Endodermal cell (in vitro differentiated cells): ENCODE results near the gene GPHB5. TPM values are rescaled to one million over a fixed set of nuclear protein-coding genes. Genes with fewer than 3 reads are reported as not detected.
"Not testable (repeated sequence)": the region's sequence is repeated elsewhere in the genome, so short reads cannot be mapped to it uniquely, and the experiment has no call there.

Experiments used
- DNase-seq: peaks from one replicate; pipeline ENCODE4 v3.0.0-alpha.2; 2017
- H3K27ac ChIP-seq: 2 replicates; pipeline ENCODE4 v1.5.1; 2013; ENCODE audit warnings: mild to moderate bottlenecking, low read depth, low read length, moderate library complexity
- H3K27me3 ChIP-seq: 2 replicates; pipeline ENCODE4 v1.6.1; 2013; ENCODE audit warnings: mild to moderate bottlenecking, low read length, moderate library complexity; ENCODE audit not compliant: insufficient read depth, control insufficient read depth, poor library complexity, severe bottlenecking
- H3K36me3 ChIP-seq: 2 replicates; pipeline ENCODE4 v1.7.0; 2013; ENCODE audit warnings: mild to moderate bottlenecking, low read length, moderate library complexity; ENCODE audit not compliant: control insufficient read depth, insufficient read depth
- H3K4me1 ChIP-seq: one replicate; pipeline ENCODE4 v1.7.0; 2013; ENCODE audit warnings: low read length; ENCODE audit not compliant: control insufficient read depth, insufficient read depth
- H3K4me3 ChIP-seq: 2 replicates; pipeline ENCODE4 v1.5.1; 2013; ENCODE audit warnings: mild to moderate bottlenecking, low read length, moderate library complexity
- H3K9ac ChIP-seq: 2 replicates; pipeline ENCODE4 v1.6.1; 2013; ENCODE audit warnings: mild to moderate bottlenecking, low read length, moderate library complexity; ENCODE audit not compliant: poor library complexity, severe bottlenecking; ENCODE audit errors: extremely low read depth
- H3K9me3 ChIP-seq: 2 replicates; pipeline ENCODE4 v1.6.1; 2013; ENCODE audit warnings: mild to moderate bottlenecking, low read length, moderate library complexity; ENCODE audit not compliant: control insufficient read depth
- H3K27ac Mint-ChIP-seq: 2 replicates; pipeline ENCODE4 v1.8.0; 2020; ENCODE audit warnings: mixed read lengths
- H3K27me3 Mint-ChIP-seq: 2 replicates; pipeline ENCODE4 v1.8.0; 2021; ENCODE audit warnings: mild to moderate bottlenecking, mixed read lengths; ENCODE audit not compliant: insufficient read depth
- H3K36me3 Mint-ChIP-seq: 2 replicates; pipeline ENCODE4 v1.8.0; 2020; ENCODE audit warnings: low read depth, mixed read lengths
- H3K4me1 Mint-ChIP-seq: 2 replicates; pipeline ENCODE4 v1.8.0; 2020; ENCODE audit warnings: mixed read lengths
- H3K4me3 Mint-ChIP-seq: 2 replicates; pipeline ENCODE4 v1.8.0; 2020; ENCODE audit warnings: mild to moderate bottlenecking, moderate library complexity, mixed read lengths
- H3K9me3 Mint-ChIP-seq: 2 replicates; pipeline ENCODE4 v1.8.0; 2020; ENCODE audit warnings: mild to moderate bottlenecking, mixed read lengths
- WGBS, 2 experiments: methylation state at CpG; one replicate each; pipeline versions ENCODE4 v1.1.5 to v1.1.7; 2013; ENCODE audit warnings: missing lambda C conversion rate in 2 of 2, mixed read lengths in 1 of 2; ENCODE audit not compliant: insufficient coverage in 1 of 2, insufficient read length in 1 of 2; 5-methylcytosine and 5-hydroxymethylcytosine counted together
- total RNA-seq, 2 donors: library from RNA; stranded (reverse); fragmentation: NEBNext Ultra II Directional in 1 of 2; extraction: Animal tissue kit (Norgen Biotek cat#: 25700) in 1 of 2; gene quantifications; 2 replicates in 1 of 2; 3 replicates in 1 of 2; pipeline ENCODE4 v1.2.1, GENCODE V29; 2021
- TF ChIP-seq, protein P1 (sequence below): fragments of 200-600 bp; sonication (generic); conservative IDR thresholded peaks from 2 replicates; pipeline ENCODE4 v1.5.0; 2021; ENCODE audit warnings: antibody characterized with exemption, mild to moderate bottlenecking

GPHB5 gene
- total RNA-seq, 2 donors from 2014 or later: not detected

DNA sequence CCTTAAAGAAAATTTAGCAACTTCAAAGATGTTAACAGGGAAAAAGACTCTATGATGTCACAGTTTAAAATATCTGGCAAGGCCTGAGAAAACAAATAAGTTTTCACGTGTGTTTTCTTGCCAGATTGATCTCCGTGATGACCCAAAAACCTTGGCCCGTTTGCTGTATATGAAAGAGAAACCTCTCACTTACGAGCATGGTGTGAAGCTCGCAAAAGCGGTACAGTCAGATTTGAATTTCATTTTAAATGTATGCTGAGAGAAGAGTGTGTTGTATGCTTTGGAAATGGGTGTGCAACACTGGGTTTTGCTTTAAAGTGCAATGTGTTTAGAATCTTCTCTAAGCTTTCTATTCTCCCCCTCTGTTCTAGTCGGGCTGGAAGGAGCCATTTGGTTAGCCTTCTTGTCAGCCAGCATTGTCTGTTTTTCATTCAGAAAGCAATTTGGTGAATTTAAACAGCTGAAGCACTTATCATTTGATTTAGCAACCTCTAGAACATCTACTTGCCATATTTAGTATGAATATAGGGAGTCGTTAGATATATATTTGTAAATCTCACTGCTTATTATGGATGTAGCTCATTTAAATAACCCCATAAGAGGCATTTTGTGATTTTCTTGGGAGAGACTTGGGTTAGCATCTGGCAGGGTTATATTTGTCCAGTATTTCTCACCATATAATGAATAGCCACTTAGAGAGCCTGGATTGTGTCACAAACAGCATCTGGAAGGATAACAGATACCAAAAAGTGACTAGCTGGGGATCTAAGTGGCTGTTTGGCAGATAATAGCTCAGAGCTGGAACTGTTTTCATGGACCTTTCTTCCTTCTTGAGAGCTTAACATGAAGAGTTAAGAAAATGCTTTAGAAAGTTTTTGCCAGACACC, 35.5 kb downstream of the GPHB5 start:
- Histone ChIP-seq H3K36me3 (no peaks in the 10 kb centered on the region), H3K4me3 (no peak overlapping the region), H3K9me3 (no peaks in the 10 kb centered on the region), H3K4me1 (no peaks in the 10 kb centered on the region), H3K9ac (no peak overlapping the region), H3K27ac (no peak overlapping the region), H3K27me3 (no peaks in the 10 kb centered on the region)
- DNase-seq: no peak
- no peak overlapping the region for H3K4me3 Mint-ChIP-seq
- WGBS, 2 experiments: 94 to 95% methylated on average over 6 to 7 of the region's 8 CpGs
- no peaks in the 10 kb centered on the region for H3K36me3 Mint-ChIP-seq
- no peaks in the 10 kb centered on the region for H3K27me3 Mint-ChIP-seq
- H3K4me1 Mint-ChIP-seq: no peaks in the 10 kb centered on the region
- no peaks in the 10 kb centered on the region for H3K9me3 Mint-ChIP-seq
- TF ChIP-seq, protein P1, sequence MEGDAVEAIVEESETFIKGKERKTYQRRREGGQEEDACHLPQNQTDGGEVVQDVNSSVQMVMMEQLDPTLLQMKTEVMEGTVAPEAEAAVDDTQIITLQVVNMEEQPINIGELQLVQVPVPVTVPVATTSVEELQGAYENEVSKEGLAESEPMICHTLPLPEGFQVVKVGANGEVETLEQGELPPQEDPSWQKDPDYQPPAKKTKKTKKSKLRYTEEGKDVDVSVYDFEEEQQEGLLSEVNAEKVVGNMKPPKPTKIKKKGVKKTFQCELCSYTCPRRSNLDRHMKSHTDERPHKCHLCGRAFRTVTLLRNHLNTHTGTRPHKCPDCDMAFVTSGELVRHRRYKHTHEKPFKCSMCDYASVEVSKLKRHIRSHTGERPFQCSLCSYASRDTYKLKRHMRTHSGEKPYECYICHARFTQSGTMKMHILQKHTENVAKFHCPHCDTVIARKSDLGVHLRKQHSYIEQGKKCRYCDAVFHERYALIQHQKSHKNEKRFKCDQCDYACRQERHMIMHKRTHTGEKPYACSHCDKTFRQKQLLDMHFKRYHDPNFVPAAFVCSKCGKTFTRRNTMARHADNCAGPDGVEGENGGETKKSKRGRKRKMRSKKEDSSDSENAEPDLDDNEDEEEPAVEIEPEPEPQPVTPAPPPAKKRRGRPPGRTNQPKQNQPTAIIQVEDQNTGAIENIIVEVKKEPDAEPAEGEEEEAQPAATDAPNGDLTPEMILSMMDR: no peak
- H3K27ac Mint-ChIP-seq: no peak overlapping the region

DNA sequence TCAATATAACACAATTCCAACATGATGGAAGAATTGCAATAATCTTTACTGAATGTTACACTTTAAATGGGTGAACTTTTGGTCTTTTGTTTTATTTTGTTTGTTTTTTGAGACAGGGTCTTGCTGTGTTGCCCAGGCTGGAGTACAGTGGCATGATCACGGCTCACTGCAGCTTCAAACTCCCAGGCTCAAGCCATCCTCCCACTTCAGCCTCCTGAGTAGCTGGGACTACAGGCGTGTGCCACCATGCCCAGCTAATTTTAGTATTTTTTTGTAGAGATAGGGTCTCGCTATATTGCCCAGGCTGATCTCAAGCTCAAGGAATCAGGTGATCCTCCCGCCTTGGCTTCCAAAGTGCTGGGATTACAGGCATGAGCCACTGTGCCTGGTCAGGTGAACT, 38.8 kb downstream of the GPHB5 start:
- not testable (repeated sequence) for H3K4me3 Mint-ChIP-seq, H3K27ac Mint-ChIP-seq, H3K9ac ChIP-seq, H3K27me3 Mint-ChIP-seq, H3K4me1 ChIP-seq, H3K27me3 ChIP-seq, DNase-seq, H3K4me1 Mint-ChIP-seq, H3K36me3 ChIP-seq, H3K9me3 Mint-ChIP-seq, H3K27ac ChIP-seq, H3K36me3 Mint-ChIP-seq, H3K4me3 ChIP-seq, H3K9me3 ChIP-seq
- WGBS, 2 experiments: 93 to 95% methylated on average over 3 to 4 of the region's 4 CpGs

DNA sequence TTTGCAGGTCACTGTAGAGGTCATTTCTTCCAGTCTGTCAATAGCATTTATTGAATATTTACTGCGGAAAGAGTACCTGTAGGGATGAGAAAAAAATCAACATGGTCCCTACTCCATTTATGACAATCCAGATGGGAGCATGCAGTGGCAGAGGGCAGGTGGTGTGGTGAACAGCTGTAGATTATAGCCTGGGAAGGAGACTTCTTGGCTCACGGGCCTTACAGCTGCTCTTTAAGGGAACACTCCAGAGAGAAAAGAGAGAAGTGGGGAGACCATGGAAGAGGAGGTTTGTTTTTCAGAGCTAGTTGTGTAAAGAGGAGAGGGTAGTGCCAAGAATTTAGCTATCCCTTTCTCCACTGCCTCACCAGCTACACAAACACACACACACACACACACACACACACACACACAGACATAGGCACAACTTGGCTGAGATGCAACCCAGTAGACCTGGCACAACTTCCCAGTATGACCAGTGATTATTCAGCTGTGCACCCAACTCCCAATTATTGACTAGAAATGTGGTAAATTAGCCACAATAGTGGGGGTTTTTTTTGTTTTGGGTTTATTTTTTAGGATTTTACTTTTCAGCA, 41.0 kb downstream of the GPHB5 start:
- Mint-ChIP-seq H3K4me3 (no peak overlapping the region), H3K9me3 (no peaks in the 10 kb centered on the region), H3K36me3 (no peaks in the 10 kb centered on the region), H3K27ac (no peak overlapping the region), H3K4me1 (no peaks in the 10 kb centered on the region), H3K27me3 (no peaks in the 10 kb centered on the region)
- no peak overlapping the region for H3K9ac ChIP-seq
- DNase-seq: no peak
- no peaks in the 10 kb centered on the region for H3K27me3 ChIP-seq
- no peak overlapping the region for H3K4me3 ChIP-seq
- TF ChIP-seq, protein P1: no peak
- no peaks in the 10 kb centered on the region for H3K36me3 ChIP-seq
- no peak overlapping the region for H3K27ac ChIP-seq
- no peaks in the 10 kb centered on the region for H3K4me1 ChIP-seq
- no peaks in the 10 kb centered on the region for H3K9me3 ChIP-seq
- WGBS, 2 experiments: 74 to 100% methylated on average over 1 to 2 of the region's 2 CpGs
